Panc1 (cell line): ENCODE measurements around the gene GABRG3. TPM values are rescaled to one million over a fixed set of nuclear protein-coding genes. Genes with fewer than 3 reads are reported as not detected.

Source experiments
- ATAC-seq: fragments of 200-7000 bp; cut with Tn5 transposase; 2 replicates; pipeline ENCODE4 v1.9.1; 2020; ENCODE audit warnings: mild to moderate bottlenecking, moderate library complexity
- BruUV-seq: library from RNA; stranded (reverse); fragments of 400-500 nt; replicated peaks from 2 replicates; lab custom pipeline; 2021; lab: Mats Ljungman, UMichigan
- CTCF ChIA-PET: fragments of 300-600 bp; sonication (Branson Sonifier 250); formaldehyde crosslinking; loops from one replicate; lab custom pipeline; 2022; ENCODE audit warnings: antibody characterized with exemption; lab: Charles Lee
- POLR2A ChIA-PET: fragments of 300-600 bp; sonication (Branson Sonifier 250); formaldehyde crosslinking; loops from one replicate; lab custom pipeline; 2022; ENCODE audit warnings: antibody characterized with exemption; lab: Charles Lee
- DNase-seq: peaks from one replicate; pipeline ENCODE4 v3.0.0-alpha.2; 2010; ENCODE audit warnings: low read depth, low spot score
- H3K27ac ChIP-seq: 2 replicates; pipeline ENCODE4 v1.5.1; 2011; ENCODE audit warnings: mild to moderate bottlenecking, low read length, inconsistent platforms
- H3K27me3 ChIP-seq: fragments of 200-500 bp; sonication (Bioruptor generic); 2 replicates; pipeline ENCODE4 v1.6.0; 2014; ENCODE audit warnings: low read length, inconsistent platforms; ENCODE audit not compliant: control insufficient read depth, insufficient read depth
- H3K36me3 ChIP-seq: fragments of 200-500 bp; sonication (Bioruptor generic); 2 replicates; pipeline ENCODE4 v1.5.1; 2014; ENCODE audit warnings: inconsistent platforms, mild to moderate bottlenecking, low read length, moderate library complexity; ENCODE audit not compliant: control insufficient read depth, insufficient read depth
- H3K4me1 ChIP-seq: 2 replicates; pipeline ENCODE4 v1.5.1; 2011; ENCODE audit warnings: inconsistent platforms, mild to moderate bottlenecking, low read length, moderate library complexity; ENCODE audit not compliant: control insufficient read depth, insufficient read depth
- H3K4me3 ChIP-seq, 2 experiments: 2 replicates each; pipeline ENCODE4 v1.5.1; 2011 to 2012; ENCODE audit warnings: low read depth in 2 of 2, low read length in 2 of 2, mild to moderate bottlenecking in 2 of 2, inconsistent platforms in 1 of 2, moderate library complexity in 1 of 2
- H3K9me3 ChIP-seq: fragments of 200-500 bp; sonication (Bioruptor generic); 2 replicates; pipeline ENCODE4 v1.5.1; 2014; ENCODE audit warnings: low read depth, mild to moderate bottlenecking, inconsistent platforms, low read length, moderate library complexity; ENCODE audit not compliant: control insufficient read depth, insufficient read depth
- POLR2AphosphoS5 ChIP-seq: IDR thresholded peaks from 2 replicates; pipeline ENCODE4 v1.6.1; 2012; ENCODE audit warnings: mild to moderate bottlenecking, low read depth, low read length, moderate library complexity
- SIN3A ChIP-seq: IDR thresholded peaks from 2 replicates; pipeline ENCODE4 v1.6.1; 2012; ENCODE audit warnings: low read depth, mild to moderate bottlenecking, low read length, moderate library complexity, borderline replicate concordance; ENCODE audit not compliant: insufficient read depth
- TCF7L2 ChIP-seq: IDR thresholded peaks from 2 replicates; pipeline ENCODE4 v1.6.1; 2011; ENCODE audit warnings: mild to moderate bottlenecking, low read depth, low read length, inconsistent platforms
- in situ Hi-C: cut with HindIII; loops from 2 replicates; pipeline ENCODE4 v1.10.0; 2016; ENCODE audit warnings: low sequenced_read_pairs, low pct_unique_long_range_greater_than_20kb
- intact Hi-C: fragments of 100-400 bp; cut with micrococcal nuclease; formaldehyde crosslinking; loops from one replicate; pipeline ENCODE4 v1.10.0; 2022; ENCODE audit not compliant: unreplicated experiment
- total RNA-seq: library from RNA; stranded (reverse); gene quantifications from one replicate; pipeline ENCODE4 v1.2.1, GENCODE V29; 2021; ENCODE audit not compliant: unreplicated experiment
- TF ChIP-seq, protein P1 (sequence below): fragments of 450-650 bp; IDR thresholded peaks from 2 replicates; pipeline ENCODE4 v1.5.1; 2017; ENCODE audit warnings: mild to moderate bottlenecking
- TF ChIP-seq, protein P2 (sequence below), 2 experiments: IDR thresholded peaks; 2 replicates each; pipeline ENCODE4 v1.6.1; 2011 to 2012; ENCODE audit warnings: low read depth in 2 of 2, control low read depth in 1 of 2, low read length in 1 of 2, mild to moderate bottlenecking in 1 of 2, moderate library complexity in 1 of 2; ENCODE audit not compliant: insufficient read depth in 1 of 2

GABRG3 gene
- total RNA-seq, 1 experiment from 2014 or later, result not detected

DNA sequence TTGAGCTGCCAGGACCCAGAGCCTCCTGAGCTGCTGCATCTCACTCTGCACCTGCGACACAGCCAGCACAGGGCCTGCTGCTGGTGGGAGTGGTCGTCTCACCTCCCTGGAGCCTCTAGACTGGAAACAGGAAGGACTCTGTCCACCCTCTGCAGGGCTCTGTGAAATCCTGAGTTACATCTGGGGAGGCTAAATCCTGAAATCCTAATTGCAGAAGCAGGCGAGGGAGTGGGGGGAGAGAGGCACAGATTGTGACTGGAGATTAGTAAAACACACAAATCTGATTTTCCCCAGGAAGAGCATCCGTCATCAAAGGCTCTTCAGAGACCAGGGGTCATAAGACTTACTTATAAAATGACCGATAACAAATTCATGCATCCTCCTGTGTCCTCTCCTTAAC, 31.6 kb upstream of the GABRG3 start:
- Histone ChIP-seq H3K27ac (no peak overlapping the region), H3K4me3 (no peak overlapping the region), H3K27me3 (no peaks in the 10 kb centered on the region), H3K4me1 (no peaks in the 10 kb centered on the region), H3K36me3 (no peaks in the 10 kb centered on the region), H3K9me3 (no peaks in the 10 kb centered on the region)
- TF ChIP-seq POLR2AphosphoS5, result no peak
- no peak for TF ChIP-seq TCF7L2
- TF ChIP-seq, protein P1, sequence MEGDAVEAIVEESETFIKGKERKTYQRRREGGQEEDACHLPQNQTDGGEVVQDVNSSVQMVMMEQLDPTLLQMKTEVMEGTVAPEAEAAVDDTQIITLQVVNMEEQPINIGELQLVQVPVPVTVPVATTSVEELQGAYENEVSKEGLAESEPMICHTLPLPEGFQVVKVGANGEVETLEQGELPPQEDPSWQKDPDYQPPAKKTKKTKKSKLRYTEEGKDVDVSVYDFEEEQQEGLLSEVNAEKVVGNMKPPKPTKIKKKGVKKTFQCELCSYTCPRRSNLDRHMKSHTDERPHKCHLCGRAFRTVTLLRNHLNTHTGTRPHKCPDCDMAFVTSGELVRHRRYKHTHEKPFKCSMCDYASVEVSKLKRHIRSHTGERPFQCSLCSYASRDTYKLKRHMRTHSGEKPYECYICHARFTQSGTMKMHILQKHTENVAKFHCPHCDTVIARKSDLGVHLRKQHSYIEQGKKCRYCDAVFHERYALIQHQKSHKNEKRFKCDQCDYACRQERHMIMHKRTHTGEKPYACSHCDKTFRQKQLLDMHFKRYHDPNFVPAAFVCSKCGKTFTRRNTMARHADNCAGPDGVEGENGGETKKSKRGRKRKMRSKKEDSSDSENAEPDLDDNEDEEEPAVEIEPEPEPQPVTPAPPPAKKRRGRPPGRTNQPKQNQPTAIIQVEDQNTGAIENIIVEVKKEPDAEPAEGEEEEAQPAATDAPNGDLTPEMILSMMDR, result no peak
- TF ChIP-seq, protein P2, sequence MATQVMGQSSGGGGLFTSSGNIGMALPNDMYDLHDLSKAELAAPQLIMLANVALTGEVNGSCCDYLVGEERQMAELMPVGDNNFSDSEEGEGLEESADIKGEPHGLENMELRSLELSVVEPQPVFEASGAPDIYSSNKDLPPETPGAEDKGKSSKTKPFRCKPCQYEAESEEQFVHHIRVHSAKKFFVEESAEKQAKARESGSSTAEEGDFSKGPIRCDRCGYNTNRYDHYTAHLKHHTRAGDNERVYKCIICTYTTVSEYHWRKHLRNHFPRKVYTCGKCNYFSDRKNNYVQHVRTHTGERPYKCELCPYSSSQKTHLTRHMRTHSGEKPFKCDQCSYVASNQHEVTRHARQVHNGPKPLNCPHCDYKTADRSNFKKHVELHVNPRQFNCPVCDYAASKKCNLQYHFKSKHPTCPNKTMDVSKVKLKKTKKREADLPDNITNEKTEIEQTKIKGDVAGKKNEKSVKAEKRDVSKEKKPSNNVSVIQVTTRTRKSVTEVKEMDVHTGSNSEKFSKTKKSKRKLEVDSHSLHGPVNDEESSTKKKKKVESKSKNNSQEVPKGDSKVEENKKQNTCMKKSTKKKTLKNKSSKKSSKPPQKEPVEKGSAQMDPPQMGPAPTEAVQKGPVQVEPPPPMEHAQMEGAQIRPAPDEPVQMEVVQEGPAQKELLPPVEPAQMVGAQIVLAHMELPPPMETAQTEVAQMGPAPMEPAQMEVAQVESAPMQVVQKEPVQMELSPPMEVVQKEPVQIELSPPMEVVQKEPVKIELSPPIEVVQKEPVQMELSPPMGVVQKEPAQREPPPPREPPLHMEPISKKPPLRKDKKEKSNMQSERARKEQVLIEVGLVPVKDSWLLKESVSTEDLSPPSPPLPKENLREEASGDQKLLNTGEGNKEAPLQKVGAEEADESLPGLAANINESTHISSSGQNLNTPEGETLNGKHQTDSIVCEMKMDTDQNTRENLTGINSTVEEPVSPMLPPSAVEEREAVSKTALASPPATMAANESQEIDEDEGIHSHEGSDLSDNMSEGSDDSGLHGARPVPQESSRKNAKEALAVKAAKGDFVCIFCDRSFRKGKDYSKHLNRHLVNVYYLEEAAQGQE (IDR thresholded peaks at IDR 0.05; ENCODE audit: insufficient read depth in 1 of 2, low read depth in 2 of 2, low read length in 1 of 2), result no peak
- TF ChIP-seq SIN3A, result no peak
- in situ Hi-C loops (no loop called here), intact Hi-C loops (no loop called here)
- ATAC-seq (no peak), DNase-seq (no peak)
- BruUV-seq, result no TSS peak
- POLR2A ChIA-PET, result no interaction called here
- CTCF ChIA-PET, result no interaction called here

DNA sequence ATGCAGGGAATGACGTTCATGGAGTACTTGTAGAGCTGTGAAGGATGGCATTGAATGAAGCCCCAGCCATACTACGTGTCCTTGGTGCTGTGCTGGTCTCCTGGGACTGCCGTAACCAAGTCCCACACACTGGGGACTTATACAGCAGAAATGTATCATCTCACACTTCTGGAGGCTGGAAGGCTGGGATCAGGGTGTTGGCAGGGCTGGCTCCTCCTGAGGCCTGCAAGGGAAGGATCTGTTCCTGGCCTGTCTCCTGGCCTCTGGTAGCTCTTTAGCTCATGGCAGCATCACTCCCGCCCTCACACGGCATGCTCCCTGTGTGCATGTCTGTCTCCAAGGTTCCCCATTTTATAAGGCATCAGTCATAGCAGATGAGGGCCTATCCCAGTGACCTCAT, 29.5 kb upstream of the GABRG3 start:
- Histone ChIP-seq H3K9me3 (no peaks in the 10 kb centered on the region), H3K4me1 (no peaks in the 10 kb centered on the region), H3K36me3 (no peaks in the 10 kb centered on the region), H3K4me3 (no peak overlapping the region), H3K27ac (no peak overlapping the region), H3K27me3 (no peaks in the 10 kb centered on the region)
- TF ChIP-seq TCF7L2, result no peak
- no peak for TF ChIP-seq POLR2AphosphoS5
- TF ChIP-seq, protein P2 (IDR thresholded peaks at IDR 0.05; ENCODE audit: insufficient read depth in 1 of 2, low read depth in 2 of 2, low read length in 1 of 2), result no peak
- TF ChIP-seq, protein P1, result no peak
- BruUV-seq, result no TSS peak
- CTCF ChIA-PET, result no interaction called here
- POLR2A ChIA-PET, result no interaction called here
- DNase-seq, result no peak
- ATAC-seq, result no peak
- intact Hi-C loops, result no loop called here
- in situ Hi-C loops, result no loop called here
